ENCODE data around the gene MSH4. TPM values are rescaled to one million over a fixed set of nuclear protein-coding genes. Genes with fewer than 3 reads are reported as not detected.

The MSH4 gene
- 0.02 to 0.07 TPM (median 0.03 TPM) in 3 of 5 replicates, not detected in the others for total RNA-seq (2022; extraction: Qiagen RNA extraction; ENCODE audit: low read depth)

DNA sequence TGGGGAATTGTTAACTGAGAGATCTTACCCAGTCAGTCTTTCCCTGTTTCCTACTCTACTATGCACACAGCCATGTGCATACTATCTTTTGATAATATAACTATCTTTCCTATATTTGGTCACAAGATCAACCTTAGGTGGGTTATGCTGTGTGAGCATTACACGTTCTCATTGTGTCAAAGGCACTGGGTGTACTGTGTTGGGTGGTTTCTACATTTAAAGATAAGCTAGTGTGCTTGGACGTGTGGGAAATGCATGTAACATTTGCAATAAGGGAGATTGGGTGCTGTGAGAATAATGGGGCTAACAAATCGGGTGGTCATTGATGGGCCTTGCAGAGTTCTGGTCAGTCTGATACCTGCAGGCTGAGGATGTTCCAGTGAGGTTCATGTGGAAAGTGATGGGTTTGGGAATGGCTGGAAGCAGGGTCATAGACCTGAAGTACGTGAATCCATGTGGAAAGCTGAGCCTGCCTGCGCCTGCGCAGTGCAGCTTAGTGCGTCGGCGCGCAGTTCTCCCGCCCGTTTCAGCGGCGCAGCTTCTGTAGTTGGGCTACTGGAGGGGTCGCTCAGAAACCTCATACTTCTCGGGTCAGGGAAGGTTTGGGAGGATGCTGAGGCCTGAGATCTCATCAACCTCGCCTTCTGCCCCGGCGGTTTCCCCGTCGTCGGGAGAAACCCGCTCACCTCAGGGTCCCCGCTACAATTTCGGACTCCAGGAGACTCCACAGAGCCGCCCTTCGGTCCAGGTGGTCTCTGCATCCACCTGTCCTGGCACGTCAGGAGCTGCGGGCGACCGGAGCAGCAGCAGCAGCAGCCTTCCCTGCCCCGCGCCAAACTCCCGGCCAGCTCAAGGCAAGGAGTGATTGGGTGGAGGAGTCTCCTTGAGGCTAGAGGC lies at the start of gene MSH4:
MSH4 (plus strand) TSS at position 507 of the 897 bp plus-strand sequence; CDS start at position 611, 104 bp downstream.

DNA sequence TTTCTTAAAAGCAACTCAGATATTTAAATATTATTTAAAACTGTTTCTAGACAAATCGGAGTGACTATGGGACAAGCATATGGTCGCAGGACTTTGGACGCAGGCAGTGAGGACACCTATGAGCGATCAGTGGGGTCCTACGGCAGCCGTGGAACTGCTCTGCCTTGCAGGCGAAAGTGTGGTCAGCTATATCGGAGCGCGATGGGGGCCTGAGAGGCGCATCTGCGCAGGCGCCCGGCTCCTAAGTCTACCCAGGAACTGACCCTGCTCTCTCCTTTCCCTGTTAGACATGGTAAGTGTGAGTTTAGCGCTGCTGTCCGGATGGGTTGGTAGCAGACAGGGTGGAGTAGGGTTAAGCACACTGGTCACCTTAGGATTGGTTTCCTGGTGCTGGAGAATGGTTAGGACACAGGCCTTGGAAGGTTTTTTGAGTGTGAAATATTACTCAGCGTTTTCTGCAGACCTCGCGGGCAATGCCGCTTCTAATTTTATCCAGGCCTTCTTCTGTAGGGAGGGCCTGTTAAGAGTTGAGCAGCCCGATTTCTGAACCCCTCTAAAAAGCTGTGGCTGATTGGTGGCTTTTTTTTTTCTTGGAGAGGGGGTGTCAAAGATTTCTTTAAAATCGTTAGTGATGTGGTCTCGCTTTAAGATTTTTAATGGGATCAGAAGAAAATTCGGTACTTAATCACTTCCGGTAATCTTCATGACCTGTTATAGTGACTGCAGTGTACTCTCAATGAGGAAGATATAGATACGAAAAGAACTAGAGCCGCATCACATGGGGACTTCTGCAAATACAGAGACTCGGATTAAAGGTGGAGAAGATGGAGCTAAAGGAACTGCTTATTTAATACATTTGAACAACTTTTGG lies 10.5 kb upstream of the MSH4 start, which contains the start of gene RABGGTB:
RABGGTB (plus strand) TSS at position 274 of the 871 bp plus-strand sequence; CDS start at position 290, 16 bp downstream.

GRCh38 chr1:75932304-75932703 lies 135.6 kb downstream of the MSH4 start, which contains the start of gene ASB17:
Gene ASB17 (minus strand): TSS chr1:75932404. CDS start chr1:75932291, 113 bp downstream.

Other genes with a start within 250 kb of the MSH4 start
- gene SLC44A5, start 185.8 kb upstream of the MSH4 start, total RNA-seq (2022; extraction: Qiagen RNA extraction; ENCODE audit: low read depth): 0.06 to 0.11 TPM (median 0.09 TPM) in 4 of 5 replicates, not detected in the other
- gene ACADM, start 72.2 kb upstream of the MSH4 start, total RNA-seq (2022; extraction: Qiagen RNA extraction; ENCODE audit: low read depth): 28.5 to 38.4 TPM (median 33.3 TPM) in 5 replicates
- 73.5 to 85.8 TPM (median 77.2 TPM) in 5 replicates for gene RABGGTB, start 10.6 kb upstream of the MSH4 start, total RNA-seq (2022; extraction: Qiagen RNA extraction; ENCODE audit: low read depth)
- gene ASB17, start 135.5 kb downstream of the MSH4 start, total RNA-seq (2022; extraction: Qiagen RNA extraction; ENCODE audit: low read depth): not detected in 5 replicates

Measured in A549 treated with DMSO at 1 μM for 4 hours (cell line).